ENCODE data around the gene GRIP1. TPM values are rescaled to one million over a fixed set of nuclear protein-coding genes. Genes with fewer than 3 reads are reported as not detected.

The GRIP1 gene
- total RNA-seq, 1 experiment from 2014 or later = 22.5 TPM

GRCh38 chr12:66301944-66302826 lies 376.7 kb downstream of the GRIP1 start, which contains the start of gene HELB (continued):
- peak; percentile 63; the same call in 1 of the 2 replicates for TF ChIP-seq ARID4B (CRISPR knock-in tag; IDR thresholded peaks at IDR 0.05; ENCODE audit: borderline replicate concordance)
- no peak for TF ChIP-seq MXD4 (CRISPR knock-in tag; IDR thresholded peaks at IDR 0.05; ENCODE audit: borderline replicate concordance)
- TF ChIP-seq PRDM15 (CRISPR knock-in tag; IDR thresholded peaks at IDR 0.05) = no peak
- TF ChIP-seq USF2 (CRISPR knock-in tag; IDR thresholded peaks at IDR 0.05) = no peak
- TF ChIP-seq PREB (CRISPR knock-in tag; IDR thresholded peaks at IDR 0.05; ENCODE audit: borderline replicate concordance) = no peak

GRCh38 chr12:66297923-66298322 lies 381.0 kb downstream of the GRIP1 start:
- H3K27ac Mint-ChIP-seq = no peak overlapping the region
- no peak overlapping the region for H3K4me3 Mint-ChIP-seq
- POLR2A ChIA-PET = no interaction called here
- no peak for TF ChIP-seq ATF6 (CRISPR knock-in tag; IDR thresholded peaks at IDR 0.05)
- no peak for TF ChIP-seq TCF7 (CRISPR knock-in tag; IDR thresholded peaks at IDR 0.05; ENCODE audit: low read depth)
- no peak for TF ChIP-seq ZNF671 (CRISPR knock-in tag; IDR thresholded peaks at IDR 0.05)
- TF ChIP-seq RELA (CRISPR knock-in tag; IDR thresholded peaks at IDR 0.05; ENCODE audit: borderline replicate concordance) = no peak
- no peak for TF ChIP-seq FOXP1 (CRISPR knock-in tag; IDR thresholded peaks at IDR 0.05; ENCODE audit: borderline replicate concordance)
- no peak for TF ChIP-seq OVOL2 (CRISPR knock-in tag; IDR thresholded peaks at IDR 0.05; ENCODE audit: borderline replicate concordance)
- no peak for TF ChIP-seq FOXP4 (CRISPR knock-in tag; IDR thresholded peaks at IDR 0.05)
- no peak for TF ChIP-seq EMX1 (CRISPR knock-in tag; IDR thresholded peaks at IDR 0.05)
- TF ChIP-seq RORB (CRISPR knock-in tag; IDR thresholded peaks at IDR 0.05) = no peak
- TF ChIP-seq CREM (CRISPR knock-in tag; IDR thresholded peaks at IDR 0.05) = no peak
- no peak for TF ChIP-seq ELF4 (CRISPR knock-in tag; IDR thresholded peaks at IDR 0.05; ENCODE audit: low read depth)
- no peak for TF ChIP-seq NFYB (CRISPR knock-in tag; conservative IDR thresholded peaks at IDR 0.05; ENCODE audit: low read depth)
- TF ChIP-seq FOXK1 (CRISPR knock-in tag; IDR thresholded peaks at IDR 0.05) = no peak
- ATAC-seq (no peak), DNase-seq (ENCODE audit: low spot score) (no peak)
- CTCF ChIA-PET = no interaction called here
- H3K27me3 Mint-ChIP-seq (ENCODE audit: low read depth) = peaks cover 16% of the 10 kb centered on the region
- no peaks in the 10 kb centered on the region for H3K9me3 Mint-ChIP-seq
- H3K36me3 Mint-ChIP-seq = no peaks in the 10 kb centered on the region
- H3K4me1 Mint-ChIP-seq = peaks cover 5% of the 10 kb centered on the region; the same call in 1 of the 2 replicates

Measured in WTC11 (cell line).